Measurements from ENCODE around the gene FOXL3. TPM values are rescaled to one million over a fixed set of nuclear protein-coding genes. Genes with fewer than 3 reads are reported as not detected.

Gene FOXL3
- total RNA-seq, 1 donor from 2014 or later, result not detected

GRCh38 chr7:304574-305409 lies 14.8 kb downstream of the FOXL3 start:
- peaks cover 13% of the 10 kb centered on the region for H3K27me3 ChIP-seq (ENCODE audit: low read depth)
- no peak for DNase-seq
- intact Hi-C loops (cut with micrococcal nuclease), result no loop called here

GRCh38 chr7:305410-306151 lies 15.6 kb downstream of the FOXL3 start:
- no peak overlapping the region for H3K4me3 ChIP-seq
- peaks cover 17% of the 10 kb centered on the region for H3K9me3 ChIP-seq (replicated peaks)
- DNase-seq, result no peak
- H3K4me1 ChIP-seq, result no peaks in the 10 kb centered on the region
- H3K36me3 ChIP-seq, result no peaks in the 10 kb centered on the region
- peaks cover 16% of the 10 kb centered on the region for H3K27me3 ChIP-seq (ENCODE audit: low read depth)
- intact Hi-C loops (cut with micrococcal nuclease), result no loop called here
- no peak overlapping the region for H3K27ac ChIP-seq (replicated peaks)
- TF ChIP-seq CTCF (IDR thresholded peaks at IDR 0.05; ENCODE audit: borderline replicate concordance), result no peak

More at GRCh38 chr7:304574-305409, 14.8 kb downstream of the FOXL3 start:
- no peak for TF ChIP-seq CTCF (IDR thresholded peaks at IDR 0.05; ENCODE audit: borderline replicate concordance)
- no peaks in the 10 kb centered on the region for H3K4me1 ChIP-seq
- peaks cover 17% of the 10 kb centered on the region for H3K9me3 ChIP-seq (replicated peaks)
- H3K4me3 ChIP-seq, result no peak overlapping the region
- no peak overlapping the region for H3K27ac ChIP-seq (replicated peaks)
- no peaks in the 10 kb centered on the region for H3K36me3 ChIP-seq

- Histone ChIP-seq H3K27me3 (ENCODE audit: low read depth) (peaks cover 34% of the 10 kb centered on the region), H3K9me3 (replicated peaks) (peaks cover 17% of the 10 kb centered on the region), H3K4me3 (no peak overlapping the region), H3K4me1 (no peaks in the 10 kb centered on the region), H3K27ac (replicated peaks) (no peak overlapping the region), H3K36me3 (no peaks in the 10 kb centered on the region)
- no peak for TF ChIP-seq CTCF (IDR thresholded peaks at IDR 0.05; ENCODE audit: borderline replicate concordance)
- intact Hi-C loops (cut with micrococcal nuclease), result no loop called here
- DNase-seq, result no peak
Observed at GRCh38 chr7:307970-308369, 18.0 kb downstream of the FOXL3 start.

GRCh38 chr7:309586-310228 lies 19.7 kb downstream of the FOXL3 start:
- no peak for DNase-seq
- Histone ChIP-seq H3K9me3 (replicated peaks) (peaks cover 17% of the 10 kb centered on the region), H3K27me3 (ENCODE audit: low read depth) (peaks cover 44% of the 10 kb centered on the region), H3K4me3 (no peak overlapping the region), H3K27ac (replicated peaks) (no peak overlapping the region), H3K4me1 (no peaks in the 10 kb centered on the region), H3K36me3 (no peaks in the 10 kb centered on the region)
- no peak for TF ChIP-seq CTCF (IDR thresholded peaks at IDR 0.05; ENCODE audit: borderline replicate concordance)
- intact Hi-C loops (cut with micrococcal nuclease), result no loop called here

- TF ChIP-seq CTCF (IDR thresholded peaks at IDR 0.05; ENCODE audit: borderline replicate concordance), result no peak
- H3K36me3 ChIP-seq, result no peaks in the 10 kb centered on the region
- DNase-seq, result no peak
- no peak overlapping the region for H3K27ac ChIP-seq (replicated peaks)
- no peak overlapping the region for H3K4me3 ChIP-seq
- peaks cover 52% of the 10 kb centered on the region for H3K27me3 ChIP-seq (ENCODE audit: low read depth)
- intact Hi-C loops (cut with micrococcal nuclease), result no loop called here
- peaks cover 17% of the 10 kb centered on the region for H3K9me3 ChIP-seq (replicated peaks)
- no peaks in the 10 kb centered on the region for H3K4me1 ChIP-seq
Observed at GRCh38 chr7:311131-311680, 21.2 kb downstream of the FOXL3 start.

All from left ventricle myocardium inferior (tissue), 1 donor.